HUES48 (cell line): ENCODE results near the gene ZXDC.

Experiments used
- H3K27ac ChIP-seq: one replicate; pipeline ENCODE4 v1.7.0; 2013; ENCODE audit warnings: low read depth, low read length, inconsistent platforms
- H3K27me3 ChIP-seq: 2 replicates; pipeline ENCODE4 v1.6.1; 2013; ENCODE audit warnings: mild to moderate bottlenecking, low read length; ENCODE audit not compliant: control insufficient read depth, insufficient read depth
- H3K36me3 ChIP-seq: 2 replicates; pipeline ENCODE4 v1.6.1; 2013; ENCODE audit warnings: low read length; ENCODE audit not compliant: control insufficient read depth, insufficient read depth
- H3K4me1 ChIP-seq: 2 replicates; pipeline ENCODE4 v1.6.1; 2013; ENCODE audit warnings: mild to moderate bottlenecking, low read length; ENCODE audit not compliant: control insufficient read depth, insufficient read depth
- H3K4me3 ChIP-seq: 2 replicates; pipeline ENCODE4 v1.5.1; 2013; ENCODE audit warnings: mild to moderate bottlenecking, low read depth, low read length
- H3K9ac ChIP-seq: 2 replicates; pipeline ENCODE4 v1.6.1; 2013; ENCODE audit warnings: mild to moderate bottlenecking, low read depth, low read length, moderate library complexity
- H3K9me3 ChIP-seq: 2 replicates; pipeline ENCODE4 v1.6.1; 2013; ENCODE audit warnings: low read length; ENCODE audit not compliant: control insufficient read depth, insufficient read depth

ZXDC gene

GRCh38 chr3:126508564-126508964 is 32.9 kb upstream of the ZXDC start:
- H3K27me3 ChIP-seq, result peaks cover 3% of the 10 kb centered on the region; the same call in 1 of the 2 replicates
- H3K9me3 ChIP-seq, result no peaks in the 10 kb centered on the region
- no peak overlapping the region for H3K27ac ChIP-seq
- H3K4me3 ChIP-seq, result no peak overlapping the region
- no peaks in the 10 kb centered on the region for H3K36me3 ChIP-seq
- H3K4me1 ChIP-seq, result no peaks in the 10 kb centered on the region
- no peak overlapping the region for H3K9ac ChIP-seq

GRCh38 chr3:126507886-126508285 is 32.2 kb upstream of the ZXDC start:
- Histone ChIP-seq H3K27me3 (peaks cover 3% of the 10 kb centered on the region; the same call in 1 of the 2 replicates), H3K4me3 (no peak overlapping the region), H3K4me1 (no peaks in the 10 kb centered on the region), H3K9me3 (no peaks in the 10 kb centered on the region), H3K9ac (no peak overlapping the region), H3K36me3 (no peaks in the 10 kb centered on the region), H3K27ac (no peak overlapping the region)

- no peak overlapping the region for H3K4me3 ChIP-seq
- H3K36me3 ChIP-seq, result no peaks in the 10 kb centered on the region
- 0 out of 2 replicates have a peak, but pooled peaks cover 3% of the 10 kb centered on the region for H3K4me1 ChIP-seq
- no peaks in the 10 kb centered on the region for H3K9me3 ChIP-seq
- no peak overlapping the region for H3K9ac ChIP-seq
- no peak overlapping the region for H3K27ac ChIP-seq
- peaks cover 3% of the 10 kb centered on the region; the same call in 1 of the 2 replicates for H3K27me3 ChIP-seq
Measured at GRCh38 chr3:126503701-126504100, 28.0 kb upstream of the ZXDC start.

- no peak overlapping the region for H3K27ac ChIP-seq
- no peaks in the 10 kb centered on the region for H3K36me3 ChIP-seq
- 0 out of 2 replicates have a peak, but pooled peaks cover 3% of the 10 kb centered on the region for H3K4me1 ChIP-seq
- no peaks in the 10 kb centered on the region for H3K9me3 ChIP-seq
- peaks cover 3% of the 10 kb centered on the region; the same call in 1 of the 2 replicates for H3K27me3 ChIP-seq
- no peak overlapping the region for H3K9ac ChIP-seq
- no peak overlapping the region for H3K4me3 ChIP-seq
Measured at GRCh38 chr3:126502656-126503055, 27.0 kb upstream of the ZXDC start.

- Histone ChIP-seq H3K27ac (no peak overlapping the region), H3K36me3 (no peaks in the 10 kb centered on the region), H3K4me3 (no peak overlapping the region), H3K4me1 (0 out of 2 replicates have a peak, but pooled peaks cover 3% of the 10 kb centered on the region), H3K9me3 (no peaks in the 10 kb centered on the region), H3K27me3 (peaks cover 3% of the 10 kb centered on the region; the same call in 1 of the 2 replicates), H3K9ac (no peak overlapping the region)
Measured at GRCh38 chr3:126501736-126502135, 26.0 kb upstream of the ZXDC start.

- no peak overlapping the region for H3K9ac ChIP-seq
- H3K36me3 ChIP-seq, result no peaks in the 10 kb centered on the region
- H3K4me1 ChIP-seq, result 0 out of 2 replicates have a peak, but pooled peaks cover 3% of the 10 kb centered on the region
- no peak overlapping the region for H3K4me3 ChIP-seq
- H3K27ac ChIP-seq, result no peak overlapping the region
- no peaks in the 10 kb centered on the region for H3K27me3 ChIP-seq
- H3K9me3 ChIP-seq, result no peaks in the 10 kb centered on the region
Measured at GRCh38 chr3:126501054-126501453, 25.4 kb upstream of the ZXDC start.

- Histone ChIP-seq H3K27me3 (no peaks in the 10 kb centered on the region), H3K4me1 (0 out of 2 replicates have a peak, but pooled peaks cover 3% of the 10 kb centered on the region), H3K27ac (no peak overlapping the region), H3K4me3 (no peak overlapping the region), H3K36me3 (no peaks in the 10 kb centered on the region), H3K9me3 (no peaks in the 10 kb centered on the region), H3K9ac (no peak overlapping the region)
Measured at GRCh38 chr3:126500016-126500415, 24.3 kb upstream of the ZXDC start.

GRCh38 chr3:126499401-126499800 is 23.7 kb upstream of the ZXDC start:
- H3K36me3 ChIP-seq, result no peaks in the 10 kb centered on the region
- 0 out of 2 replicates have a peak, but pooled peaks cover 3% of the 10 kb centered on the region for H3K4me1 ChIP-seq
- H3K9me3 ChIP-seq, result no peaks in the 10 kb centered on the region
- H3K27me3 ChIP-seq, result no peaks in the 10 kb centered on the region
- no peak overlapping the region for H3K27ac ChIP-seq
- no peak overlapping the region for H3K9ac ChIP-seq
- no peak overlapping the region for H3K4me3 ChIP-seq

- Histone ChIP-seq H3K27me3 (no peaks in the 10 kb centered on the region), H3K9me3 (no peaks in the 10 kb centered on the region), H3K36me3 (no peaks in the 10 kb centered on the region), H3K9ac (no peak overlapping the region), H3K4me1 (0 out of 2 replicates have a peak, but pooled peaks cover 3% of the 10 kb centered on the region), H3K27ac (no peak overlapping the region), H3K4me3 (no peak overlapping the region)
Measured at GRCh38 chr3:126498929-126499328, 23.2 kb upstream of the ZXDC start.

GRCh38 chr3:126498461-126498860 is 22.8 kb upstream of the ZXDC start:
- Histone ChIP-seq H3K27ac (no peak overlapping the region), H3K4me3 (no peak overlapping the region), H3K9me3 (no peaks in the 10 kb centered on the region), H3K27me3 (no peaks in the 10 kb centered on the region), H3K36me3 (no peaks in the 10 kb centered on the region), H3K4me1 (0 out of 2 replicates have a peak, but pooled peaks cover 3% of the 10 kb centered on the region), H3K9ac (no peak overlapping the region)

- Histone ChIP-seq H3K4me1 (0 out of 2 replicates have a peak, but pooled peaks cover 3% of the 10 kb centered on the region), H3K4me3 (no peak overlapping the region), H3K9me3 (no peaks in the 10 kb centered on the region), H3K36me3 (no peaks in the 10 kb centered on the region), H3K9ac (no peak overlapping the region), H3K27me3 (no peaks in the 10 kb centered on the region), H3K27ac (no peak overlapping the region)
Measured at GRCh38 chr3:126497956-126498355, 22.3 kb upstream of the ZXDC start.
